Fibroblast of lung (primary cell): ENCODE data around the gene HHLA2.

Experiments
- EZH2 ChIP-seq: IDR thresholded peaks from 2 replicates; pipeline ENCODE4 v1.5.1; 2012; ENCODE audit warnings: low read length, control low read depth, mild to moderate bottlenecking; ENCODE audit errors: missing control alignments
- TF ChIP-seq, protein P1 (sequence below), 2 donors: IDR thresholded peaks in 1 of 2; conservative IDR thresholded peaks in 1 of 2; 1 replicate in 1 of 2; 2 replicates in 1 of 2; pipeline ENCODE4 v1.5.1; 2011 to 2012; ENCODE audit warnings: low read length in 2 of 2, control low read depth in 1 of 2, inconsistent platforms in 1 of 2, low read depth in 1 of 2, mild to moderate bottlenecking in 1 of 2

- TF ChIP-seq EZH2, result no peak
- TF ChIP-seq, protein P1, sequence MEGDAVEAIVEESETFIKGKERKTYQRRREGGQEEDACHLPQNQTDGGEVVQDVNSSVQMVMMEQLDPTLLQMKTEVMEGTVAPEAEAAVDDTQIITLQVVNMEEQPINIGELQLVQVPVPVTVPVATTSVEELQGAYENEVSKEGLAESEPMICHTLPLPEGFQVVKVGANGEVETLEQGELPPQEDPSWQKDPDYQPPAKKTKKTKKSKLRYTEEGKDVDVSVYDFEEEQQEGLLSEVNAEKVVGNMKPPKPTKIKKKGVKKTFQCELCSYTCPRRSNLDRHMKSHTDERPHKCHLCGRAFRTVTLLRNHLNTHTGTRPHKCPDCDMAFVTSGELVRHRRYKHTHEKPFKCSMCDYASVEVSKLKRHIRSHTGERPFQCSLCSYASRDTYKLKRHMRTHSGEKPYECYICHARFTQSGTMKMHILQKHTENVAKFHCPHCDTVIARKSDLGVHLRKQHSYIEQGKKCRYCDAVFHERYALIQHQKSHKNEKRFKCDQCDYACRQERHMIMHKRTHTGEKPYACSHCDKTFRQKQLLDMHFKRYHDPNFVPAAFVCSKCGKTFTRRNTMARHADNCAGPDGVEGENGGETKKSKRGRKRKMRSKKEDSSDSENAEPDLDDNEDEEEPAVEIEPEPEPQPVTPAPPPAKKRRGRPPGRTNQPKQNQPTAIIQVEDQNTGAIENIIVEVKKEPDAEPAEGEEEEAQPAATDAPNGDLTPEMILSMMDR (conservative IDR thresholded peaks at IDR 0.05 in 1 of 2, IDR thresholded peaks at IDR 0.05 in 1 of 2; ENCODE audit: low read depth in 1 of 2, low read length in 2 of 2), result no peak
Measured at GRCh38 chr3:108383306-108383705, 87.0 kb downstream of the HHLA2 start.
